Middle frontal gyrus (tissue), 1 donor: ENCODE data around the gene GDPD4.
"Not testable (repeated sequence)": the region's sequence is repeated elsewhere in the genome, so short reads cannot be mapped to it uniquely, and the experiment has no call there.

ENCODE experiments used
- DNase-seq: peaks from one replicate; pipeline ENCODE4 v3.0.0-alpha.2; 2015; ENCODE audit warnings: low spot score; ENCODE audit errors: extremely low spot score

GDPD4 gene

GRCh38 chr11:77301510-77301909 lies at the start of gene GDPD4:
Gene GDPD4, minus strand, starts transcription at chr11:77301686. Its CDS starts 16,549 bp downstream, at chr11:77285137.
- no peak for DNase-seq

- no peak for DNase-seq
Observed at GRCh38 chr11:77347948-77348347, 46.5 kb upstream of the GDPD4 start.

GRCh38 chr11:77346906-77347603 lies 45.6 kb upstream of the GDPD4 start:
- no peak for DNase-seq

- no peak for DNase-seq
Observed at GRCh38 chr11:77345621-77346020, 44.1 kb upstream of the GDPD4 start.

- DNase-seq, result no peak
Observed at GRCh38 chr11:77340501-77340900, 39.0 kb upstream of the GDPD4 start.

GRCh38 chr11:77332259-77332658 lies 30.8 kb upstream of the GDPD4 start:
- DNase-seq, result no peak

- DNase-seq, result no peak
Observed at GRCh38 chr11:77325159-77325558, 23.7 kb upstream of the GDPD4 start.

GRCh38 chr11:77324508-77324907 lies 23.0 kb upstream of the GDPD4 start:
- DNase-seq, result no peak

GRCh38 chr11:77322926-77323590 lies 21.6 kb upstream of the GDPD4 start:
- DNase-seq, result no peak

- DNase-seq, result no peak
Observed at GRCh38 chr11:77322506-77322905, 21.0 kb upstream of the GDPD4 start.

GRCh38 chr11:77320351-77320750 lies 18.9 kb upstream of the GDPD4 start:
- no peak for DNase-seq

- DNase-seq, result no peak
Observed at GRCh38 chr11:77318600-77318999, 17.1 kb upstream of the GDPD4 start.

- DNase-seq, result no peak
Observed at GRCh38 chr11:77316733-77317342, 15.4 kb upstream of the GDPD4 start.

GRCh38 chr11:77312107-77312506 lies 10.6 kb upstream of the GDPD4 start:
- DNase-seq, result no peak

- no peak for DNase-seq
Observed at GRCh38 chr11:77311701-77312100, 10.2 kb upstream of the GDPD4 start.

- no peak for DNase-seq
Observed at GRCh38 chr11:77310721-77311120, 9.2 kb upstream of the GDPD4 start.

- DNase-seq, result no peak
Observed at GRCh38 chr11:77309401-77310085, 8.1 kb upstream of the GDPD4 start.

GRCh38 chr11:77308838-77309237 lies 7.4 kb upstream of the GDPD4 start:
- no peak for DNase-seq

- DNase-seq, result no peak
Observed at GRCh38 chr11:77303328-77303727, 1.8 kb upstream of the GDPD4 start.

- no peak for DNase-seq
Observed at GRCh38 chr11:77302752-77303151, 1.3 kb upstream of the GDPD4 start.

GRCh38 chr11:77300695-77301094 lies 791 bp downstream of the GDPD4 start:
- no peak for DNase-seq

- DNase-seq, result not testable (repeated sequence)
Observed at GRCh38 chr11:77300028-77300427, 1.5 kb downstream of the GDPD4 start.
